Measurements from ENCODE around the gene FUT6. TPM values are rescaled to one million over a fixed set of nuclear protein-coding genes. Genes with fewer than 3 reads are reported as not detected.

Gene FUT6
- total RNA-seq, 1 donor from 2014 or later, result 1.1 TPM

DNA sequence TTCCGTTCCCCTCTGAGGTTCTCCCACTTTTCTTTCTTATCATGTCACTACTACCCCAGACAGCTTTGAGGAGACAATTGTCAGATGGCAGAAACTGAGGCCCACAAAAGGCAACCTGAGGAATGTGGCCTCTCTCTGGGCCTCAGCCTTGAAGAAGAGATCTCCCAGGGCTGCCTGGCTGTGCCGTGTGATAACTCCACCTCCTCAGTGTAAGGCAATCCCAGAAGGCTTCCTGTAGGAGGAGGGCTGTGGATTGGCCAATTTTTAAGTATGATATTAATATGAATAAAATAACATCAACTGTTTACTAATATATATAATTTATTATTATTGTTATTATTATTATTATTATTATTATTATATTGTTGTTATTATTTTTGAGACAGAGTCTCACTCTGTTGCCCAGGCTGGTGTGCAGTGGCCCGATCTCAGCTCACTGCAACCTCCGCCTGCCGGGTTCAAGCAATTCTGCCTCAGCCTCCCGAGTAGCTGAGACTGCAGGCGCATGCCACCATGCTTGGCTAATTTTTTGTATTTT, 44.1 kb downstream of the FUT6 start:
- no peaks in the 10 kb centered on the region for H3K9me3 ChIP-seq
- no peaks in the 10 kb centered on the region for H3K36me3 ChIP-seq
- intact Hi-C loops (cut with DNase I), result no loop called here
- no peak overlapping the region for H3K4me3 ChIP-seq
- no peak for ATAC-seq
- no peak for DNase-seq
- H3K4me1 ChIP-seq, result no peaks in the 10 kb centered on the region
- H3K27me3 ChIP-seq (ENCODE audit: low read depth), result peaks cover 13% of the 10 kb centered on the region
- no peak for TF ChIP-seq CTCF (IDR thresholded peaks at IDR 0.05)
- H3K27ac ChIP-seq, result no peak overlapping the region

DNA sequence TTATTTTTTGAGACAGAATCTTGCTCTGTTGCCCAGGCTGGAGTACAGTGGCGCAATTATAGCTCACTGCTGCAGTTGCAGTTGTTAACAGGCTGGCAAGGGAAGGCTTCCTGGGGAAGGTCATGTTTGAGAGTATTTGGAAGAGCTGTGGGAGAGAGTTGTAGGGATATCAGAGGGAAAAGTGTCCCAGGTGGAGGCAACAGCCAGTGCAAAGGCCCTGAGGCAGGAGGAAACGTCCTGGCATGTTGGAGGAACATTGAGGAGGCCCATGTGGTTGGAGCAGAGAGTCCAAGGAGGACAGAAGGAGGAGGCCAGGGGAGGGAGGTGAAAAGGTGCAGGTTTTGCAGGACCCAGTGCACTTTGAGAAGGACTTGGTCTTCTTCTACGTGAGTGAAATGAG, 46.3 kb downstream of the FUT6 start:
- no peak for DNase-seq
- H3K4me3 ChIP-seq, result no peak overlapping the region
- peaks cover 9% of the 10 kb centered on the region for H3K4me1 ChIP-seq
- no peak for TF ChIP-seq CTCF (IDR thresholded peaks at IDR 0.05)
- intact Hi-C loops (cut with DNase I), result no loop called here
- H3K9me3 ChIP-seq, result no peaks in the 10 kb centered on the region
- no peaks in the 10 kb centered on the region for H3K27me3 ChIP-seq (ENCODE audit: low read depth)
- no peak overlapping the region for H3K27ac ChIP-seq
- ATAC-seq, result no peak
- H3K36me3 ChIP-seq, result peaks cover 20% of the 10 kb centered on the region

GRCh38 chr19:5792224-5792623, 47.3 kb downstream of the FUT6 start:
- Histone ChIP-seq H3K4me1 (peaks cover 9% of the 10 kb centered on the region), H3K9me3 (no peaks in the 10 kb centered on the region), H3K4me3 (no peak overlapping the region), H3K36me3 (peaks cover 30% of the 10 kb centered on the region), H3K27me3 (ENCODE audit: low read depth) (no peaks in the 10 kb centered on the region), H3K27ac (no peak overlapping the region)
- ATAC-seq (no peak), DNase-seq (no peak)
- no peak for TF ChIP-seq CTCF (IDR thresholded peaks at IDR 0.05)
- intact Hi-C loops (cut with DNase I), result no loop called here

- no peak for TF ChIP-seq CTCF (IDR thresholded peaks at IDR 0.05)
- intact Hi-C loops (cut with DNase I), result no loop called here
- peak; percentile 99 for DNase-seq
- Histone ChIP-seq H3K4me1 (peaks cover 9% of the 10 kb centered on the region), H3K27me3 (ENCODE audit: low read depth) (no peaks in the 10 kb centered on the region), H3K36me3 (peaks cover 44% of the 10 kb centered on the region), H3K9me3 (no peaks in the 10 kb centered on the region), H3K4me3 (peak within 1 kb of the TSS; percentile 91), H3K27ac (peak within 1 kb of the TSS; percentile 99)
- peak; percentile 98 for ATAC-seq
Observed at GRCh38 chr19:5790559-5791520, 48.7 kb downstream of the FUT6 start, which contains the start of gene DUS3L. DUS3L (minus strand) TSS chr19:5791163; CDS start chr19:5791141, 22 bp downstream.

- Histone ChIP-seq H3K4me3 (peak overlapping the region; percentile 91), H3K27ac (peak overlapping the region; percentile 99), H3K4me1 (peaks cover 9% of the 10 kb centered on the region), H3K9me3 (no peaks in the 10 kb centered on the region), H3K36me3 (peaks cover 52% of the 10 kb centered on the region), H3K27me3 (ENCODE audit: low read depth) (no peaks in the 10 kb centered on the region)
- no peak for ATAC-seq
- DNase-seq, result no peak
- intact Hi-C loops (cut with DNase I), result no loop called here
- TF ChIP-seq CTCF (IDR thresholded peaks at IDR 0.05), result no peak
Observed at GRCh38 chr19:5789886-5790558, 49.5 kb downstream of the FUT6 start.

All from lower lobe of right lung (tissue), 2 donors.